GM18499 (cell line): ENCODE data around the gene FAM131C.
"Not testable (repeated sequence)": the region's sequence is repeated elsewhere in the genome, so short reads cannot be mapped to it uniquely, and the experiment has no call there.

Source experiments
- ATAC-seq: cut with Tn5 transposase; IDR thresholded peaks from one replicate; pipeline ENCODE4 v1.9.1; 2021; ENCODE audit warnings: moderate number of reproducible peaks; ENCODE audit not compliant: insufficient read depth, unreplicated experiment

The FAM131C gene

DNA sequence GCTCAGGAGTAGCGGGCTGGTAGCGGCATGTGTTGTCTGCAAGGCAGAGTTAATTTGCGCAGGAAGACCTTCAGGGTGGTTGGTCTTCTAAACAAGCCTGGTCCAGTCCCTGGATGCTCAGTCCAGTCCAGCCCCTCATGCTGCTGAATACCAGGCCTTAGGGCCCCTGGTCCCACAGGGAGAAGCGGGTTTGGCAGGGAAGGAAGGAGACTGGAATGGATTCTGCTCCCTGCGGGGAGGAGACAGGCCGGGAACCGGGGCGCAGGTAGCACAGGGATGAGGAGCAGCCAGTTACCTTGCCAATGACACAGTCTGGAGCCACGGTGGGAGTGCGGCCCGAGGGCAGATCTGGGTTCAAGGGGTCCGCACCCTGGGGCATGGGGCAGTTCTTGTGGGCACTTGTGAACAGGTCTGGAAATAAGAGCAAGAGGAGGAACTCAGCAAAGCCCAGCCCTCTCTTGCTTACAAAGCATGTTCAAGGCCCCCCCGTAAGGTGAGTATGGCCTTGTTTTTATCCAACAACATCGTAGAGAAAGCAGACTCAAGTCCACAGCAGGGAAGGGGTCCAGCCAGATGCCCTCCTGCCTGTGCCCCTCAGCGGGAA lies 10.1 kb downstream of the FAM131C start:
- ATAC-seq = no peak

DNA sequence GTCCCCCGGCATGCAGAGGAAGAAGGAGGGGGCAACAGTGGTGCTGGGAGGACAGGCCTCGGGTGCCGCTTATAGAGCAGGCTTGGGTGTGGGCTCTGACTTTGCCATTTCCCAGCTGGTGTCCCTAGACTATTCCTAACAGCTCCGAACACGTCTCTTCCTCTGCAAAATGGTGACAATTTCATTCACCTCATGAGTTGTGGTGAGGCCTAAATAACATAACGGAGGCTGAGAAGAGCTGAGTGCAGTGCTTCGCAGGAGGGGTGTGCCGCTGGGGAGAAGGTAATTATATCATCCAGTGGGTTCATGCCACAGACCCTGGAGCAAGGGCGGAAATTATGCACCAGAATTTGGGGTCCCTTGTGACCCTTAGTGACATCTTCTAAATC lies 10.8 kb downstream of the FAM131C start:
- not testable (repeated sequence) for ATAC-seq

DNA sequence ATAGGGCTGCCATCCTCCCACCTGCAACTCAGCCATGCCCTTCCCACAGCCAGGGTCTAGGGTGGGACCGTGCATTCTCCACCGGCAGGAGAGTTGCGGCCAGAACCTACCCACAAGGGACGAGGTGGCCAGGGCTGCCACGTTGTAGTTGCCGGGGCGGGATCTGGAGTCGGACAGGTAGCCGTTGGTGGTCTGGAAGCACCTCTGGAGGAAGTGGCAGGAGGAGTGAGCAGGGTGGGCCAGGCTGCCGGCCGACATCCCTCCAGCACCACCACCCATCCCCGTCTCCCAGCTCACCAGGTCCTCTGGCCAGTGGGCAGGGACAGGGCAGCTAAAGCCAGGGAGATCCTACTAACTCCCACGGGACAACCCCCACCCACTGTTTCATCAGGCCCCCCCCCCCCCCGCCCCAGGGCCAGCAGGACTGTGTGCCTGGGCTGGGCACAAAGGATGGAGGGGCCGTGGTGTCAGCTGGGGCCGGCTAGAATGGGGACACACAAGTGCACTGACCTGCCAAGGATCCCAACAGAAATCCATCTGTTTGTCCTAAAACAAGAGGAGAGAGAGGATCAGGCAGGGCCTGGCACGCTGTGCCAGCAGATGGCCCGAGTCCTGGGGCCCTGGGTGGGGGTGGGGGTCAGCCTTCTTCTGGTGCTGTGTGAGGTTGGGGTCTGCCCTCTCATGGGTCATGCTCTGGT lies 11.3 kb downstream of the FAM131C start:
- not testable (repeated sequence) for ATAC-seq

DNA sequence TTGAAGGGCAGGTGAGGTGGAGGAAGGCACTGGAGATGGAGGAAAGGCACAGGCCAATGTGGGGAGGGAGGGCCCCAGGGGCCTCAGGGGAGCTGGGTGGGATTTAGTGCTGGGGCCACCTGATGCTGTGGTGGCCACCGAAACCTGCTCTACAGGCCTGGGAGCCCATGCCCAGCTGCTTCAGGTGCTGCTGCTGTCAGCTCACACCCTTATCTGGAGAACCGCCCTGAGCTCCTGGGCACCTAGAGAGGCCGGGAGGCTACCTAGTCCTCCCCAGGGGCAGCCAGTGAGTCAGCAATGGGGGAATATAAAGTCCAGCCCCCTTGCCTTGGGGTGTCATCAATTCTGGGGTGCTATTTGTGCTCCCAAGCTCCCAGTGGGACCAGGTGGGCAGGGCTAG lies 12.2 kb downstream of the FAM131C start:
- ATAC-seq = no peak

GRCh38 chr1:16058394-16059120 lies 14.9 kb downstream of the FAM131C start:
- ATAC-seq = not testable (repeated sequence)

GRCh38 chr1:16057314-16057915 lies 16.0 kb downstream of the FAM131C start:
- ATAC-seq = not testable (repeated sequence)

GRCh38 chr1:16056521-16056912 lies 16.9 kb downstream of the FAM131C start:
- not testable (repeated sequence) for ATAC-seq

GRCh38 chr1:16055613-16056520 lies 17.6 kb downstream of the FAM131C start:
- ATAC-seq = no peak

DNA sequence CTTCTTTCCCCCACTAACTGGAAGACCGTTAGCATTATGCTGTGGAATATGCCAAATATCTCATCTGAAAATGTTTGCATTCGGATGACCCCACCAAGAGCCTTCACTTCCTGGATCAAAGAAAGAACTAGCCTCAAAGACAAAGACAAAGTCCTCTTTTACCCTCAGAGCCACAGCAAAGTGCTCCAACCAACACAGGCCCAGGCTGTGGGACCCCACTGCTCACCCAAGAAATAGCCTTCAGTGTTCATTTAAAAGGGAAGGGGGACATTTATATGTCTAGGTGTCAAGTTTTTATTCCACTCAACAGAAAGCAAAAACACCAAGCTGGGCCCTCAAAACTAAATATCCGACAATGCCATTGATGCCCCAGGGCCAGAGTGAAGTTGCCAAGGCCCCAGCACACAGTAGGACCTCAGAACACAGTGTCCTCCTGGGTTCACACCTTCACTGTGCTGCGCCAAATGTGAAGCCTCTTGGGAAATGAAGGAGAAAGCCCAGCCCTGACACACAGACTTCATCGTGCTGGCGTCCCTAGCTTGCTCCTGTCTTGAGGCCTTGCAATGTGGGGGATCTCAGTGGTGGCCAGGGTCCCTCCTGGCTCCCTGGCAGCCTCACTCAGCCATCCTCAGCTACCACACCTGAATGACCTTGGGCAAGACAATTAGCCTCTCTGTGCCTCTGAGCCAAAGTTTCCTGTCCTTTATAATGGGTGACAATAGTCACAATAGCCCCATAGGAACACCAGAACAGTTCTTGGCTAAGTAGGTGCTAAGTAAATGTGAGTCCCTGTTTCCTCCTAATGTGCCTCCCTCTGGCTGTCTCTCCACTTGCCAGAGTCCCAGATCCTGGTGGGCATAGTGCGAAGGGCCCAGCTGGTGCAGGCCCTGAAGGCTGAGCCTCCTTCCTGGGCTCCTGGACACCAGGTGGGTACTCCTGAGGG lies 18.6 kb downstream of the FAM131C start:
- no peak for ATAC-seq

DNA sequence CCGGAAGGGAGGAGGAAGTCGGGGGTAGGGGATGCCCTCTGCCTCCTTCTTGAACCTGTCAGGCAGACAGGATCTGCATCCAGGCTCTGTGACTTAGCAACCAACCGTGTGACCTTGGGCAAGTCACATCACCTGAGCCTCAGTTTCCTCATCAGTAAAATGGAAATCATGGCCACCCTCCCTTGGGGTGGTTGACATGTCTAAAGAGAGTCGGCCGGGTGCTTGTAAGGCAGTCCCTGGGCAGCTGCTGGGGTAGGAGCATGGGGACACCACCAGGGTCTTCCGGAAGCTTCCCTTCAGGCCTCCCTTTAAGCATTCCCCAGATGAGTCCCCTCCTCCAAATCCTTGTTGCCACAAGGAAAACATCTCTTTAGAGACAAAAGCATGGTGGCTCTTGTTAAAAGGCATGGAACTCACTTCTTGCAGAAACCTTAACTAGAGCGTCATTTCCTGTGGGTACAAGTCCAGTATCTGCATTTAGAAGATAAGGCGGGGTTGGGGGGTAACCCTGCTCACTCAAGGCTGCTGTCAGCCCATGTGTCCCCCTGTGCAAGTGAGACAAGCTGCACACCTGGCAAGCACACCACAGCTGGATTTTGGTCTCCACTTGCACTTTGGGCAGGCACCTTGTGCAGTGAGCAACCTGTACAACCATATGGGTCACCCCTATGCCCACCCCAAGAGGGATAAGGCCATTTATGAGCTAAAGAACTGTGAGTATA lies 19.5 kb downstream of the FAM131C start:
- no peak for ATAC-seq

- not testable (repeated sequence) for ATAC-seq
These were observed 21.5 kb downstream of the FAM131C start for GRCh38 chr1:16051949-16052348.

DNA sequence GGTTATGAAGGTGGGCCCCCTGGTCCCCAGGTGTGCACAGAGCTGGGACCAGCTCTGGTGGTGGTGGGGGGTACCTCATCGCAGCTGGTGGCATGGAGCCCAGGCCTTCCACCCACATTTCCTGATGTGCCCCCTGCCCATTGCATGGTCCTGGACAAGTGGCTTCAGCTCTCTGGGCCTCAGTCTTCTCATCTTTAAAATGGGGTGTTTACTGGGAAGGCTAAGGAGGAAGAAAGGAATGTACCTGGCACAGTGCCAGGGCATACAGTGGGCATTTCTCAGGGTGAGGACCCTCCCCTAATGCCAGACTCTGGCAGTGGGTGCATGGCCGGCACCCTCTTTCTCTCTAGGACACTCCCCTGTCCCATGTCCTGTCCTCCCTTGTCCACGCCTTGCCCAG lies 22.4 kb downstream of the FAM131C start:
- ATAC-seq = no peak

DNA sequence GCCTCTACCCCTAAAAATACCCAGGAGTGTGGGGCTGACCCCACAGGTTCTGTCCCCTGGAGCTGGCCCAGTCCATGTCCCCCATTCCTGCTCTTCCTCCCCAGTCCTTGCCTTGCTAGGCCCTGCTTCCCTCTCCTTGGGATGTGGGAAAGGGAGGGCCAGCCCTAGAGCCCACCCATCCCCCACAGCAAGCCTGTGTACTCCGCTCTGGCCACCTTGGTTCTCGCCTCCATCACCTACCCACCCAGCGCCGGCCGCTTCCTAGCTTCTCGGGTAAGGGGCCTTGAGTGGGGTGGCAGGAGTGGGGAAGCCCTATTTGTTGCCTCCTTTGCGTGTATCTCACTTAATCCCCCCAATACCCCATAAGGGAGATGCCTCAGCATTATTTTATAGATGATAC lies 23.1 kb downstream of the FAM131C start:
- no peak for ATAC-seq

DNA sequence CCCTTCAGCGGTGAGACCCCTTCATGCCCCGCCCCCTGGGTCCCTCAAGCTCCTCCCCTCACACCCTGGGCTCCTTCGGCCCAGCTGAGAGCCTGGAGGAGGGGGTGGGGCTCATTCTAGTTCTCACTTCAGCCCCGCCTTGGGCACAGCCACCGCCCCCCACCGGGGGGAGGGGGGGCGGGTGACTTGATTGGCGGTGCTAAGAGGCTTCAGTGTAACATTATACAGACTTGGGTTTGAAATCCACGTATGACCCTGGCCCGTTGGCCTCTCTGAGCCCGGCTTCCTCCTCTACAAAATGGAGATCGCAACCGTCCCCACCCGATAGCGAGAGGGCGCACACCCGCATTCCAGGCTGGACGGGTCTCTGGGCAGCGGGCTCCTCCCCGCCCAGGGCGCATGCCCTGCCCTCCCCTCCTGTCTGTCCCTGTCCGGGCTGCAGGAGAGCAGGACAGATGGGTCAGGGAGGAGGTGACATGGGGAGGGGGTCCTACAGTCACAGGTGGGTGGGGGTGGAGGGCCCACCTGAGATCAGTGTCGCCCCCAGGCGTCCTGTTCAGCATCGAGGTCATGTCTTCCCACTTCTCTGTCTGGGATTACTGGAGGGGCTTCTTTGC lies 24.8 kb downstream of the FAM131C start:
- no peak for ATAC-seq

DNA sequence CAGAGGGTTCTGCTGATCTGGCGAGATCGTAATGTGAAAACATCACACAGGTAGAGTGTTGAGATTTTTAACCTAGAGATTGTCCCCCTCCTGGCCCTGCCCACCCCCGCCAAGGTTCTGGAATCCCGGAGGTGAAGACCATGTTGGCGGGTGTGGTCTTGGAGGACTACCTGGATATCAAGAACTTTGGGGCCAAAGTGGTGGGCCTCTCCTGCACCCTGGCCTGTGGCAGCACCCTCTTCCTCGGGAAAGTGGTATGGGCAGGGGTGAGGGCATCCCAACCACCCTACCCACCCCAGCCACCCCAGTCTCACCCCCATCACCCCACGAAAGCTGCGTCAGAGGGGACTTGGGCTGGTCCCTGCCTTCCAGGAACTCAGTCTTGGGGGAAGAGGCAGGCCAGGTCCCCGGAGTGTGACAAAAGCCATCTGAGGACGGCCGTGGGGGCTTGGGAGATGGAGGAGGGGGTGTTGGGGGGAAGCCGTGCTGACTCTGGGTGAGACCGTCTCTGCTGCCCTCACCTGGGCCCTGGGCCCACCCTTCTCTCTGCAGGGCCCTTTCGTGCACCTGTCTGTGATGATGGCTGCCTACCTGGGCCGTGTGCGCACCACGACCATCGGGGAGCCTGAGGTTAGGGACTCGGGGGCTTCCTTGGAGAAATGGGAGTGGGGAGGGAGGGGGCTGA lies 25.5 kb downstream of the FAM131C start:
- ATAC-seq = no peak

GRCh38 chr1:16046842-16047241 lies 26.6 kb downstream of the FAM131C start:
- ATAC-seq = no peak

DNA sequence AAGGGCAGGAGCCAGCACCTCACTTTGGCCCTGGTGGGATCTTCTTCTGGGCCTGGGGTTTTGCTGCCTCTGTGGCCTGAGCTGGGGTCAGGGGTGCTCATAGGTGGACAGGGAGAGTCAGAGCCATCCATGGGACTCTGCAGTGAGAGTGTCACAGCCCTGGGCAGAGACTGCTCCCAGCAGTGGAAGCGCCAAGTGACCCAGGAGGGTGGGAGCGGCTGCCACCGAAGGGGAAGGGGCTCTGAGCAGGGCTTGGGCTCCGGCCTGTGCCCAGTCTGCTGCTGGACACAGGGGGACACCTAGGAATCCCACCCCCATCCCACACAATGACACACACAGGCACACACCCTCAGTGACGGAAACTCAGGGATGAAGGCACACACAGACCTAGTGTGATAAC lies 29.5 kb downstream of the FAM131C start:
- ATAC-seq = no peak
